HTR-8/SVneo (cell line): Measurements from ENCODE around the gene GNB2.
"Not testable (repeated sequence)": the region's sequence is repeated elsewhere in the genome, so short reads cannot be mapped to it uniquely, and the experiment has no call there.

Source experiments
- DNase-seq: peaks from one replicate; pipeline ENCODE4 v3.0.0; 2011; ENCODE audit warnings: low spot score, mixed read lengths; ENCODE audit not compliant: insufficient read length
- FAIRE-seq: peaks from 2 replicates; lab custom pipeline; 2011; peaks lifted over from hg19 to GRCh38; lab: Jason Lieb, UNC

GNB2 gene

GRCh38 chr7:100693312-100694097, 20.0 kb downstream of the GNB2 start:
- DNase-seq (no peak), FAIRE-seq (no peak)

GRCh38 chr7:100694098-100694745, 20.7 kb downstream of the GNB2 start, which contains the start of gene GIGYF1:
Gene GIGYF1, minus strand, starts transcription at chr7:100694250. Its CDS starts 6,012 bp downstream, at chr7:100688238.
- no peak for FAIRE-seq
- peak; percentile 60 for DNase-seq

- DNase-seq (no peak), FAIRE-seq (no peak)
Observed at GRCh38 chr7:100696123-100696521, 22.6 kb downstream of the GNB2 start.

- DNase-seq (no peak), FAIRE-seq (no peak)
Observed at GRCh38 chr7:100699018-100699417, 25.5 kb downstream of the GNB2 start.

GRCh38 chr7:100701089-100701488, 27.5 kb downstream of the GNB2 start:
- FAIRE-seq, DNase-seq: not testable (repeated sequence)

GRCh38 chr7:100705320-100705752, 31.8 kb downstream of the GNB2 start:
- DNase-seq (peak; percentile 82), FAIRE-seq (no peak)

- peak; percentile 84 for DNase-seq
- FAIRE-seq = peak; percentile 54
Observed at GRCh38 chr7:100705753-100706671, 32.5 kb downstream of the GNB2 start, which contains the start of gene POP7. Gene POP7, plus strand, starts transcription at chr7:100706121. Its CDS starts 710 bp downstream, at chr7:100706831.

GRCh38 chr7:100706672-100707311, 33.3 kb downstream of the GNB2 start:
- no peak for DNase-seq
- FAIRE-seq = no peak

GRCh38 chr7:100708395-100708794, 34.9 kb downstream of the GNB2 start:
- FAIRE-seq (no peak), DNase-seq (no peak)

- no peak for DNase-seq
Observed at GRCh38 chr7:100710452-100710851, 36.9 kb downstream of the GNB2 start.

GRCh38 chr7:100711369-100711768, 37.8 kb downstream of the GNB2 start:
- FAIRE-seq = no peak
- no peak for DNase-seq

More at GRCh38 chr7:100710452-100710851, 36.9 kb downstream of the GNB2 start:
- FAIRE-seq = no peak

- DNase-seq = no peak
- FAIRE-seq = no peak
Observed at GRCh38 chr7:100714725-100715124, 41.2 kb downstream of the GNB2 start.

GRCh38 chr7:100717073-100717472, 43.5 kb downstream of the GNB2 start:
- not testable (repeated sequence) for FAIRE-seq

GRCh38 chr7:100719523-100720278, 46.2 kb downstream of the GNB2 start:
- FAIRE-seq (no peak), DNase-seq (no peak)

More at GRCh38 chr7:100717073-100717472, 43.5 kb downstream of the GNB2 start:
- DNase-seq = not testable (repeated sequence)

GRCh38 chr7:100720279-100720670, 46.7 kb downstream of the GNB2 start, which contains the start of gene EPO:
Gene EPO, plus strand, starts transcription at chr7:100720468. Its CDS starts 513 bp downstream, at chr7:100720981.
- FAIRE-seq (no peak), DNase-seq (no peak)

GRCh38 chr7:100720671-100721504, 47.3 kb downstream of the GNB2 start:
- DNase-seq = no peak
- FAIRE-seq = no peak

- FAIRE-seq (no peak), DNase-seq (no peak)
Observed at GRCh38 chr7:100721505-100721812, 47.9 kb downstream of the GNB2 start.
